ENCODE measurements around the gene PPFIA4.

- no peak for TF ChIP-seq CTCF (IDR thresholded peaks at IDR 0.05)
- TF ChIP-seq ZFX (IDR thresholded peaks at IDR 0.05; ENCODE audit: borderline replicate concordance): no peak
Measured at GRCh38 chr1:203091761-203092330, 65.6 kb downstream of the PPFIA4 start.

Measured in 22Rv1 (cell line).